Lower leg skin (tissue), 3 donors: Measurements from ENCODE around the gene GAS6.

Experiments used
- POLR2A ChIP-seq, 2 donors: fragments of 450-650 bp; IDR thresholded peaks; one replicate each; pipeline ENCODE4 v1.6.1; 2016 to 2017; ENCODE audit warnings: antibody characterized with exemption in 2 of 2, mild to moderate bottlenecking in 1 of 2, moderate library complexity in 1 of 2
- TF ChIP-seq, protein P1 (sequence below), 3 donors: fragments of 450-650 bp; IDR thresholded peaks; one replicate each; pipeline ENCODE4 v1.5.1; 2016; ENCODE audit warnings: antibody characterized with exemption in 3 of 3, mild to moderate bottlenecking in 3 of 3, moderate library complexity in 2 of 3

DNA sequence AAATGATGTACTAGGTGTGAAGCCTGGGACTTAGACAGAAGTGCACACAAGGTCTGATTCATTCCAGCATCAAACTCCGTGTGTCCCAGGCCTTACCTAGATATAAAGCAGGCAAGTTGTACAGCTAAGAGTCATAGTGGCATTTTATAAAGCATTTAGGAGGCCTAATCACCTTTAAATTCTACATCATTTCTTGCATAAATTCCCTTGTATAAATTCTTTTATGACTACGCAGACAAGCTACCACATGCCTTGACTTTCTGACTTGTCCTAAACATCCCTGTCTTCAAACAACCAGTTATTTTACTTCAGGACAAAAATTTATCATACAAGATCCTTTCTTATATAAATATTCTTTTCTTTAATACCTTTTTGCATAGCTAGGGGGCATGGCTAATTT, 82.3 kb downstream of the GAS6 start:
- TF ChIP-seq, protein P1, sequence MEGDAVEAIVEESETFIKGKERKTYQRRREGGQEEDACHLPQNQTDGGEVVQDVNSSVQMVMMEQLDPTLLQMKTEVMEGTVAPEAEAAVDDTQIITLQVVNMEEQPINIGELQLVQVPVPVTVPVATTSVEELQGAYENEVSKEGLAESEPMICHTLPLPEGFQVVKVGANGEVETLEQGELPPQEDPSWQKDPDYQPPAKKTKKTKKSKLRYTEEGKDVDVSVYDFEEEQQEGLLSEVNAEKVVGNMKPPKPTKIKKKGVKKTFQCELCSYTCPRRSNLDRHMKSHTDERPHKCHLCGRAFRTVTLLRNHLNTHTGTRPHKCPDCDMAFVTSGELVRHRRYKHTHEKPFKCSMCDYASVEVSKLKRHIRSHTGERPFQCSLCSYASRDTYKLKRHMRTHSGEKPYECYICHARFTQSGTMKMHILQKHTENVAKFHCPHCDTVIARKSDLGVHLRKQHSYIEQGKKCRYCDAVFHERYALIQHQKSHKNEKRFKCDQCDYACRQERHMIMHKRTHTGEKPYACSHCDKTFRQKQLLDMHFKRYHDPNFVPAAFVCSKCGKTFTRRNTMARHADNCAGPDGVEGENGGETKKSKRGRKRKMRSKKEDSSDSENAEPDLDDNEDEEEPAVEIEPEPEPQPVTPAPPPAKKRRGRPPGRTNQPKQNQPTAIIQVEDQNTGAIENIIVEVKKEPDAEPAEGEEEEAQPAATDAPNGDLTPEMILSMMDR (IDR thresholded peaks at IDR 0.05), result no peak
- TF ChIP-seq POLR2A (IDR thresholded peaks at IDR 0.05), result no peak
